ENCODE measurements around the gene CDYL.

Gene CDYL

GRCh38 chr6:4902363-4902762 is 126.2 kb downstream of the CDYL start:
- no peaks in the 10 kb centered on the region for H4K20me1 ChIP-seq (ENCODE audit: insufficient read depth, low read length)
- H3K36me3 ChIP-seq (replicated peaks; ENCODE audit: low read depth, low read length), result peaks cover 24% of the 10 kb centered on the region
- no peak overlapping the region for H2AFZ ChIP-seq (ENCODE audit: low read depth, low read length)
- peaks cover 48% of the 10 kb centered on the region for H3K79me2 ChIP-seq (ENCODE audit: low read length)
- peak overlapping the region; percentile 91 for H3K4me2 ChIP-seq (ENCODE audit: low read length)
- no peak for TF ChIP-seq CTCF (IDR thresholded peaks at IDR 0.05; ENCODE audit: low read depth, low read length)
- TF ChIP-seq EZH2phosphoT487 (IDR thresholded peaks at IDR 0.05; ENCODE audit: low read depth), result no peak
- peaks cover 64% of the 10 kb centered on the region for H3K4me1 ChIP-seq (ENCODE audit: low read length)
- H3K27ac ChIP-seq (ENCODE audit: low read length), result peak overlapping the region; percentile 89
- H3K27me3 ChIP-seq (ENCODE audit: low read depth, low read length), result no peaks in the 10 kb centered on the region
- H3K9me3 ChIP-seq (ENCODE audit: insufficient read depth, low read length), result no peaks in the 10 kb centered on the region
- peak overlapping the region; percentile 67; the same call in 1 of the 2 replicates for H3K9ac ChIP-seq (ENCODE audit: low read length)
- peak overlapping the region; percentile 72 for H3K4me3 ChIP-seq (ENCODE audit: low read length)

GRCh38 chr6:4903121-4903520 is 126.9 kb downstream of the CDYL start:
- no peak for TF ChIP-seq CTCF (IDR thresholded peaks at IDR 0.05; ENCODE audit: low read depth, low read length)
- no peak for TF ChIP-seq EZH2phosphoT487 (IDR thresholded peaks at IDR 0.05; ENCODE audit: low read depth)
- Histone ChIP-seq H3K4me1 (ENCODE audit: low read length) (peaks cover 71% of the 10 kb centered on the region), H3K79me2 (ENCODE audit: low read length) (peaks cover 54% of the 10 kb centered on the region), H3K4me3 (ENCODE audit: low read length) (no peak overlapping the region), H4K20me1 (ENCODE audit: insufficient read depth, low read length) (peaks cover 4% of the 10 kb centered on the region; the same call in 1 of the 2 replicates), H2AFZ (ENCODE audit: low read depth, low read length) (no peak overlapping the region), H3K4me2 (ENCODE audit: low read length) (no peak overlapping the region), H3K36me3 (replicated peaks; ENCODE audit: low read depth, low read length) (peaks cover 23% of the 10 kb centered on the region), H3K9me3 (ENCODE audit: insufficient read depth, low read length) (no peaks in the 10 kb centered on the region), H3K27ac (ENCODE audit: low read length) (no peak overlapping the region), H3K9ac (ENCODE audit: low read length) (no peak overlapping the region), H3K27me3 (ENCODE audit: low read depth, low read length) (no peaks in the 10 kb centered on the region)

GRCh38 chr6:4903751-4904370 is 127.7 kb downstream of the CDYL start:
- peaks cover 20% of the 10 kb centered on the region for H3K36me3 ChIP-seq (replicated peaks; ENCODE audit: low read depth, low read length)
- peaks cover 61% of the 10 kb centered on the region for H3K79me2 ChIP-seq (ENCODE audit: low read length)
- H3K27ac ChIP-seq (ENCODE audit: low read length), result no peak overlapping the region
- peaks cover 5% of the 10 kb centered on the region; the same call in 1 of the 2 replicates for H4K20me1 ChIP-seq (ENCODE audit: insufficient read depth, low read length)
- no peak overlapping the region for H3K9ac ChIP-seq (ENCODE audit: low read length)
- no peak overlapping the region for H3K4me3 ChIP-seq (ENCODE audit: low read length)
- no peak overlapping the region for H2AFZ ChIP-seq (ENCODE audit: low read depth, low read length)
- no peak overlapping the region for H3K4me2 ChIP-seq (ENCODE audit: low read length)
- no peaks in the 10 kb centered on the region for H3K27me3 ChIP-seq (ENCODE audit: low read depth, low read length)
- TF ChIP-seq EZH2phosphoT487 (IDR thresholded peaks at IDR 0.05; ENCODE audit: low read depth) (no peak), CTCF (IDR thresholded peaks at IDR 0.05; ENCODE audit: low read depth, low read length) (no peak)
- H3K9me3 ChIP-seq (ENCODE audit: insufficient read depth, low read length), result no peaks in the 10 kb centered on the region
- peaks cover 78% of the 10 kb centered on the region for H3K4me1 ChIP-seq (ENCODE audit: low read length)

GRCh38 chr6:4904461-4905025 is 128.3 kb downstream of the CDYL start:
- H3K4me2 ChIP-seq (ENCODE audit: low read length), result no peak overlapping the region
- H3K27ac ChIP-seq (ENCODE audit: low read length), result no peak overlapping the region
- no peaks in the 10 kb centered on the region for H3K9me3 ChIP-seq (ENCODE audit: insufficient read depth, low read length)
- H3K4me1 ChIP-seq (ENCODE audit: low read length), result peaks cover 78% of the 10 kb centered on the region
- no peak overlapping the region for H3K9ac ChIP-seq (ENCODE audit: low read length)
- no peaks in the 10 kb centered on the region for H3K27me3 ChIP-seq (ENCODE audit: low read depth, low read length)
- peaks cover 66% of the 10 kb centered on the region for H3K79me2 ChIP-seq (ENCODE audit: low read length)
- peaks cover 5% of the 10 kb centered on the region; the same call in 1 of the 2 replicates for H4K20me1 ChIP-seq (ENCODE audit: insufficient read depth, low read length)
- peaks cover 18% of the 10 kb centered on the region for H3K36me3 ChIP-seq (replicated peaks; ENCODE audit: low read depth, low read length)
- H3K4me3 ChIP-seq (ENCODE audit: low read length), result no peak overlapping the region
- TF ChIP-seq CTCF (IDR thresholded peaks at IDR 0.05; ENCODE audit: low read depth, low read length), result no peak
- no peak for TF ChIP-seq EZH2phosphoT487 (IDR thresholded peaks at IDR 0.05; ENCODE audit: low read depth)
- no peak overlapping the region for H2AFZ ChIP-seq (ENCODE audit: low read depth, low read length)

Data from OCI-LY3 (cell line).